Measurements from ENCODE around the gene LHFPL6. TPM values are rescaled to one million over a fixed set of nuclear protein-coding genes. Genes with fewer than 3 reads are reported as not detected.
A peak's percentile ranks its signal among the peaks of the same experiment; 100 is the strongest.

LHFPL6 gene
- total RNA-seq, 3 donors from 2014 or later = 54.2 to 99.6 (median 91.7) TPM

DNA sequence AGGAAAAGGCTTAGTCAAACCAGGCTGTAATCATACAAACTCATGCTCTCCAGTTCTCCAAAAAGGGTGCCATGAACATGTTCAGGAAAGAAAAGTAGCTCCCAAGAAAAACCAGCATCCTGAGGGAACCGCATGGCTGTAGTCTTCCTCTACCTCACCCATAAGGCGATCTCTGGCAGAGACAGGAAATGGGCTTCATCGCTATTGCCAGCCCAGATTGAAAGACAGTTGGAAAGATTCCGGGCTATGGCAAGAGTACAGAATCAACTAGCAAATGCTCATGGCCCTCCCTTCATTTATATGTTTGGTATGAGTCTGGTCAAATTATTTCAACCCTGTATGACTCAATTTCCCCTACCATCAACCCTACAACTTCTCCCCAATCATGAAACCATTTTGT is 140.1 kb downstream of the LHFPL6 start:
- no peak for TF ChIP-seq POLR2A (IDR thresholded peaks at IDR 0.05)
- TF ChIP-seq CTCF (IDR thresholded peaks at IDR 0.05) = no peak
- no peak for TF ChIP-seq POLR2AphosphoS5 (IDR thresholded peaks at IDR 0.05)
- Histone ChIP-seq H3K36me3 (no peaks in the 10 kb centered on the region), H3K4me3 (no peak overlapping the region), H3K27me3 (no peaks in the 10 kb centered on the region), H3K9me3 (no peaks in the 10 kb centered on the region), H3K4me1 (no peaks in the 10 kb centered on the region), H3K27ac (peak overlapping the region in 1 of 2 donors; percentile 43)
- intact Hi-C loops (cut with DNase I; ENCODE audit: low total_unique reads) = loop anchor here (1.0 kb wide), 1 partner anchor 31 kb away; no protein-coding TSS in a partner anchor
- DNase-seq (ENCODE audit: low spot score in 2 of 2) = no peak

- TF ChIP-seq POLR2AphosphoS5 (IDR thresholded peaks at IDR 0.05) (no peak), CTCF (IDR thresholded peaks at IDR 0.05) (no peak), POLR2A (IDR thresholded peaks at IDR 0.05) (no peak)
- Histone ChIP-seq H3K4me3 (no peak overlapping the region), H3K27ac (peak overlapping the region in 1 of 2 donors; percentile 43), H3K27me3 (no peaks in the 10 kb centered on the region), H3K9me3 (no peaks in the 10 kb centered on the region), H3K4me1 (no peaks in the 10 kb centered on the region), H3K36me3 (no peaks in the 10 kb centered on the region)
- intact Hi-C loops (cut with DNase I; ENCODE audit: low total_unique reads) = loop anchor here (1.0 kb wide), 1 partner anchor 32 kb away; no protein-coding TSS in a partner anchor
- no peak for DNase-seq (ENCODE audit: low spot score in 2 of 2)
Measured at GRCh38 chr13:39462428-39462827, 140.6 kb downstream of the LHFPL6 start.

GRCh38 chr13:39461685-39462266 is 141.2 kb downstream of the LHFPL6 start:
- Histone ChIP-seq H3K9me3 (no peaks in the 10 kb centered on the region), H3K36me3 (no peaks in the 10 kb centered on the region), H3K4me3 (no peak overlapping the region), H3K4me1 (no peaks in the 10 kb centered on the region), H3K27me3 (no peaks in the 10 kb centered on the region), H3K27ac (peak overlapping the region in 1 of 2 donors; percentile 52)
- no peak for DNase-seq (ENCODE audit: low spot score in 2 of 2)
- TF ChIP-seq CTCF (IDR thresholded peaks at IDR 0.05) (no peak), POLR2AphosphoS5 (IDR thresholded peaks at IDR 0.05) (no peak), POLR2A (IDR thresholded peaks at IDR 0.05) (no peak)
- intact Hi-C loops (cut with DNase I; ENCODE audit: low total_unique reads) = loop anchor here (1.0 kb wide), 1 partner anchor 33 kb away; no protein-coding TSS in a partner anchor

GRCh38 chr13:39457274-39457673 is 145.7 kb downstream of the LHFPL6 start:
- H3K36me3 ChIP-seq = no peaks in the 10 kb centered on the region
- TF ChIP-seq CTCF (IDR thresholded peaks at IDR 0.05) (no peak), POLR2A (IDR thresholded peaks at IDR 0.05) (no peak), POLR2AphosphoS5 (IDR thresholded peaks at IDR 0.05) (no peak)
- intact Hi-C loops (cut with DNase I; ENCODE audit: low total_unique reads) = no loop called here

DNA sequence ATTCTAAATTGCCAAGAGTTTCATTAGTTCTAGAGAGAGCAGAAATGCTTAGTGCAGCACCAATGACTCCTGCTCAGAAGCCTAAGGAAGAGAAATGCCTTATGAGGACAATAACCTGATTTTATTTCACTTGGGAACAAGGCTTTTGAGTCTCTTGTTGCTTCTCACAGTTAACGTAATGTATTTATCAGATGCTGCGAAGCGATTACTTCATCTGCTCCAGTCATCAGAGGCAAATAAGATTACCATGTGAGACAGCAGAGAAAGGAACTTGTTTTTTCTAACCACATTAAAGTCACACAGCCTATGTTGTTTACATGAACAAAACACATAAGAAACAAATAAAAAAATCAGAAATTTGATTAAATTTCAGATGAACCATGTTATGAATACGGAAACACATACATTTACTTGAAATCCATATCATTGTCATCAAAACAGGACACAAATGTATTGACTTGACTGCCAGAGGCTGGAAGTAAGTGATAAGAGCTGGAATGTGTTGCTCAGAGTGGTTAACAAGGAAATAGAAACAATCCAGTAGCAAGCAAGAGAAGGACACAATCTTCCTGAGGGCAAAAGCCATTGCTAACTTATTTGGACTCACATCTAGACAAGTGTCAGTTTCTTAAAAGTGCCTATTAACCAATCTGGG is 147.3 kb downstream of the LHFPL6 start:
- intact Hi-C loops (cut with DNase I; ENCODE audit: low total_unique reads) = no loop called here
- Histone ChIP-seq H3K4me3 (no peak overlapping the region), H3K9me3 (no peaks in the 10 kb centered on the region), H3K36me3 (no peaks in the 10 kb centered on the region), H3K27me3 (no peaks in the 10 kb centered on the region), H3K27ac (no peak overlapping the region), H3K4me1 (peaks cover 0 to 3% of the 10 kb centered on the region in 2 donors)
- TF ChIP-seq POLR2A (IDR thresholded peaks at IDR 0.05) (no peak), POLR2AphosphoS5 (IDR thresholded peaks at IDR 0.05) (no peak), CTCF (IDR thresholded peaks at IDR 0.05) (no peak)
- DNase-seq (ENCODE audit: low spot score in 2 of 2) = no peak

More at GRCh38 chr13:39457274-39457673, 145.7 kb downstream of the LHFPL6 start:
- DNase-seq (ENCODE audit: low spot score in 2 of 2) = no peak
- no peaks in the 10 kb centered on the region for H3K9me3 ChIP-seq
- no peak overlapping the region for H3K4me3 ChIP-seq
- H3K27me3 ChIP-seq = no peaks in the 10 kb centered on the region
- no peaks in the 10 kb centered on the region for H3K4me1 ChIP-seq
- H3K27ac ChIP-seq = no peak overlapping the region
